SK-N-SH (cell line): ENCODE results near the gene OR9Q1. TPM values are rescaled to one million over a fixed set of nuclear protein-coding genes. Genes with fewer than 3 reads are reported as not detected.

Experiments
- CTCF ChIA-PET: fragments of 300-600, 350-600 bp; formaldehyde crosslinking; extraction: SDS; loops from one replicate; lab custom pipeline; 2021; lab: Yijun Ruan, JAX
- POLR2A ChIA-PET: fragments of 350-600 bp; sonication (Branson Sonifier 250); formaldehyde crosslinking; extraction: SDS; loops from one replicate; lab custom pipeline; 2020; ENCODE audit warnings: antibody characterized with exemption, inconsistent platforms; lab: Yijun Ruan, JAX
- DNase-seq: peaks from one replicate; pipeline ENCODE4 v3.0.0; 2012
- H2AFZ ChIP-seq: fragments of 200-600 bp; sonication (generic); 2 replicates; pipeline ENCODE4 v1.8.1; 2016; ENCODE audit warnings: antibody characterized with exemption, mild to moderate bottlenecking, low read depth
- H3F3A ChIP-seq: fragments of 200-600 bp; sonication (generic); replicated peaks from 2 replicates; pipeline ENCODE3; 2016; ENCODE audit warnings: antibody characterized with exemption, mild to moderate bottlenecking; ENCODE audit not compliant: insufficient read depth
- H3K27ac ChIP-seq, 2 experiments: fragments of 200-500 bp in 1 of 2; fragments of 200-600 bp in 1 of 2; sonication (Bioruptor generic) in 1 of 2; sonication (generic), shearing (Covaris generic) in 1 of 2; 2 replicates each; pipeline versions ENCODE4 v1.5.1 to v1.6.1; 2014 to 2016; ENCODE audit warnings: low read depth in 2 of 2, inconsistent platforms in 1 of 2, low read length in 1 of 2, mild to moderate bottlenecking in 1 of 2, mixed read lengths in 1 of 2
- H3K27me3 ChIP-seq: fragments of 200-600 bp; sonication (generic), shearing (Covaris generic); 2 replicates; pipeline ENCODE4 v1.6.1; 2016; ENCODE audit warnings: mixed run types; ENCODE audit not compliant: insufficient read depth
- H3K36me3 ChIP-seq, 2 experiments: fragments of 200-500 bp in 1 of 2; fragments of 200-600 bp in 1 of 2; sonication (Bioruptor generic) in 1 of 2; sonication (generic) in 1 of 2; replicated peaks in 1 of 2; 2 replicates each; pipeline versions ENCODE3 to v1.5.1; 2014 to 2016; ENCODE audit warnings: low read length in 1 of 2, mild to moderate bottlenecking in 1 of 2; ENCODE audit not compliant: insufficient read depth in 2 of 2, control insufficient read depth in 1 of 2
- H3K4me1 ChIP-seq, 2 experiments: fragments of 200-500 bp in 1 of 2; fragments of 200-600 bp in 1 of 2; sonication (Bioruptor generic) in 1 of 2; sonication (generic), shearing (Covaris generic) in 1 of 2; 2 replicates each; pipeline versions ENCODE4 v1.5.1 to v1.6.1; 2014 to 2016; ENCODE audit warnings: low read depth in 1 of 2, low read length in 1 of 2, mixed run types in 1 of 2; ENCODE audit not compliant: insufficient read depth in 2 of 2, control insufficient read depth in 1 of 2
- H3K4me2 ChIP-seq: fragments of 200-600 bp; sonication (generic), shearing (Covaris generic); 2 replicates; pipeline ENCODE4 v1.6.1; 2017; ENCODE audit warnings: mixed run types
- H3K4me3 ChIP-seq, 2 experiments: fragments of 200-500 bp in 1 of 2; fragments of 200-600 bp in 1 of 2; sonication (Bioruptor generic) in 1 of 2; sonication (generic), shearing (Covaris generic) in 1 of 2; 2 replicates each; pipeline versions ENCODE4 v1.5.1 to v1.8.1; 2014 to 2016; ENCODE audit warnings: low read depth in 2 of 2, inconsistent platforms in 1 of 2, low read length in 1 of 2, mild to moderate bottlenecking in 1 of 2, mixed read lengths in 1 of 2, moderate library complexity in 1 of 2
- H3K79me2 ChIP-seq: fragments of 200-600 bp; sonication (generic); 2 replicates; pipeline ENCODE4 v1.8.1; 2017; ENCODE audit warnings: mild to moderate bottlenecking; ENCODE audit not compliant: insufficient read depth
- H3K9ac ChIP-seq: fragments of 200-600 bp; sonication (generic); 2 replicates; pipeline ENCODE4 v1.6.1; 2017; ENCODE audit warnings: mixed run types
- H3K9me2 ChIP-seq: fragments of 200-600 bp; sonication (generic); 2 replicates; pipeline ENCODE4 v1.6.1; 2017; ENCODE audit warnings: mixed run types
- H3K9me3 ChIP-seq: fragments of 200-600 bp; sonication (generic); 2 replicates; pipeline ENCODE4 v1.6.1; 2017; ENCODE audit warnings: mixed run types, mild to moderate bottlenecking, moderate library complexity
- H4K20me1 ChIP-seq: fragments of 200-600 bp; sonication (generic); 2 replicates; pipeline ENCODE4 v1.6.1; 2017; ENCODE audit warnings: mild to moderate bottlenecking, mixed run types; ENCODE audit not compliant: insufficient read depth
- CHD2 ChIP-seq: fragments of 150-350 bp; IDR thresholded peaks from 2 replicates; pipeline ENCODE4 v1.6.1; 2018; ENCODE audit warnings: low read length; ENCODE audit not compliant: partially characterized antibody
- CTCF ChIP-seq: fragments of 200-600 bp; sonication (generic); IDR thresholded peaks from 2 replicates; pipeline ENCODE4 v1.6.1; 2017; ENCODE audit warnings: antibody characterized with exemption, mild to moderate bottlenecking, moderate library complexity
- EZH2phosphoT487 ChIP-seq: fragments of 200-600 bp; sonication (generic); IDR thresholded peaks from 2 replicates; pipeline ENCODE4 v1.6.1; 2017; ENCODE audit warnings: low read depth, mixed run types, mild to moderate bottlenecking, antibody characterized with exemption, moderate library complexity, borderline replicate concordance
- FOSL2 ChIP-seq: IDR thresholded peaks from 2 replicates; pipeline ENCODE4 v1.4.0; 2012; ENCODE audit warnings: low read depth, mild to moderate bottlenecking, moderate library complexity, borderline replicate concordance
- FOXJ3 ChIP-seq: sonication (generic); formaldehyde crosslinking; IDR thresholded peaks from 2 replicates; pipeline ENCODE4 v1.5.1; 2020; ENCODE audit warnings: mild to moderate bottlenecking, missing genetic modification reagents
- FOXM1 ChIP-seq: IDR thresholded peaks from 2 replicates; pipeline ENCODE4 v1.4.0; 2012; ENCODE audit warnings: low read depth, mild to moderate bottlenecking
- GATA2 ChIP-seq: sonication (generic); formaldehyde crosslinking; IDR thresholded peaks from 2 replicates; pipeline ENCODE4 v1.5.0; 2020; ENCODE audit warnings: mild to moderate bottlenecking, missing genetic modification reagents
- IRF3 ChIP-seq: fragments of 150-350 bp; IDR thresholded peaks from 2 replicates; pipeline ENCODE4 v1.6.1; 2016; ENCODE audit warnings: mild to moderate bottlenecking, low read depth, low read length
- MAX ChIP-seq: IDR thresholded peaks from 2 replicates; pipeline ENCODE4 v1.4.0; 2012; ENCODE audit warnings: low read depth
- NFIC ChIP-seq: IDR thresholded peaks from 2 replicates; pipeline ENCODE4 v1.4.0; 2012; ENCODE audit warnings: borderline replicate concordance
- NRF1 ChIP-seq: IDR thresholded peaks from 2 replicates; pipeline ENCODE4 v1.6.1; 2012; ENCODE audit warnings: low read depth, mild to moderate bottlenecking, low read length
- PBX3 ChIP-seq: IDR thresholded peaks from 2 replicates; pipeline ENCODE4; 2012
- POLR2AphosphoS5 ChIP-seq: IDR thresholded peaks from 2 replicates; pipeline ENCODE4 v1.6.1; 2012; ENCODE audit warnings: low read depth, low read length
- REST ChIP-seq: IDR thresholded peaks from 2 replicates; pipeline ENCODE4 v1.6.1; 2012; ENCODE audit warnings: mild to moderate bottlenecking, low read depth, low read length, moderate library complexity
- RFX5 ChIP-seq: IDR thresholded peaks from 2 replicates; pipeline ENCODE4 v1.6.1; 2012; ENCODE audit warnings: mild to moderate bottlenecking, improper control_type of control experiment, low read length
- RXRA ChIP-seq: IDR thresholded peaks from 2 replicates; pipeline ENCODE4 v1.4.0; 2012; ENCODE audit warnings: low read depth, mild to moderate bottlenecking, borderline replicate concordance
- SIN3A ChIP-seq: IDR thresholded peaks from 2 replicates; pipeline ENCODE4 v1.6.1; 2012; ENCODE audit warnings: low read depth, mild to moderate bottlenecking, low read length, moderate library complexity, borderline replicate concordance
- USF1 ChIP-seq: IDR thresholded peaks from 2 replicates; pipeline ENCODE4 v1.4.0; 2012; ENCODE audit warnings: low read depth, borderline replicate concordance
- USF2 ChIP-seq: fragments of 150-350 bp; IDR thresholded peaks from 2 replicates; pipeline ENCODE4 v1.6.1; 2017; ENCODE audit warnings: antibody characterized with exemption, low read length, low read depth, borderline replicate concordance
- polyA plus RNA-seq, 3 experiments: library from polyadenylated mRNA; depleted of rRNA; stranded (reverse); fragments of >200 nt; gene quantifications; 2 replicates each; pipeline ENCODE4 v1.2.3, GENCODE V29; 2012

The OR9Q1 gene
- polyA plus RNA-seq, 1 of the 3 experiments (the other 2 are of a cell fraction) = not detected

- no peaks in the 10 kb centered on the region for H3K79me2 ChIP-seq
Observed at GRCh38 chr11:58204042-58204441, 180.4 kb downstream of the OR9Q1 start, which contains the start of gene OR1S2. Gene OR1S2 (minus strand): TSS chr11:58204142. CDS start chr11:58204142, 0 bp downstream.

More at GRCh38 chr11:58204042-58204441, 180.4 kb downstream of the OR9Q1 start, which contains the start of gene OR1S2:
- ChIA-PET POLR2A (no interaction called here), CTCF (no interaction called here)
- H3K4me3 ChIP-seq = no peak within 1 kb of the TSS
- H2AFZ ChIP-seq = no peak within 1 kb of the TSS
- no peaks in the 10 kb centered on the region for H3F3A ChIP-seq
- H3K4me2 ChIP-seq = no peak within 1 kb of the TSS
- no peaks in the 10 kb centered on the region for H3K27me3 ChIP-seq
- no peaks in the 10 kb centered on the region for H3K36me3 ChIP-seq
- no peak for DNase-seq
- H3K4me1 ChIP-seq = no peaks in the 10 kb centered on the region
- peaks cover 3% of the 10 kb centered on the region; the same call in 1 of the 2 replicates for H3K9me2 ChIP-seq
- no peaks in the 10 kb centered on the region for H3K9me3 ChIP-seq
- no peak for TF ChIP-seq POLR2AphosphoS5
- no peak for TF ChIP-seq FOXJ3 (CRISPR knock-in tag)
- no peak for TF ChIP-seq GATA2 (CRISPR knock-in tag)
- TF ChIP-seq MAX = no peak
- no peak for TF ChIP-seq IRF3
- no peak for TF ChIP-seq NRF1
- TF ChIP-seq FOXM1 = no peak
- TF ChIP-seq USF2 = no peak
- no peak for TF ChIP-seq RXRA
- no peak for TF ChIP-seq PBX3
- TF ChIP-seq FOSL2 = no peak
- no peak for TF ChIP-seq NFIC
- no peak for TF ChIP-seq EZH2phosphoT487
- no peak for TF ChIP-seq CTCF
- no peak for TF ChIP-seq SIN3A
- no peak for TF ChIP-seq RFX5
- TF ChIP-seq CHD2 = no peak
- TF ChIP-seq USF1 = no peak
- no peak for TF ChIP-seq REST
- no peak within 1 kb of the TSS for H3K9ac ChIP-seq
- H4K20me1 ChIP-seq = no peaks in the 10 kb centered on the region
- no peak within 1 kb of the TSS for H3K27ac ChIP-seq
